ENCODE results near the gene ZNF629. TPM values are rescaled to one million over a fixed set of nuclear protein-coding genes. Genes with fewer than 3 reads are reported as not detected.
A peak's percentile ranks its signal among the peaks of the same experiment; 100 is the strongest.

The ZNF629 gene
- total and polyA plus RNA-seq, 3 donors from 2014 or later = 11.2 to 21.9 (median 19.4) TPM

DNA sequence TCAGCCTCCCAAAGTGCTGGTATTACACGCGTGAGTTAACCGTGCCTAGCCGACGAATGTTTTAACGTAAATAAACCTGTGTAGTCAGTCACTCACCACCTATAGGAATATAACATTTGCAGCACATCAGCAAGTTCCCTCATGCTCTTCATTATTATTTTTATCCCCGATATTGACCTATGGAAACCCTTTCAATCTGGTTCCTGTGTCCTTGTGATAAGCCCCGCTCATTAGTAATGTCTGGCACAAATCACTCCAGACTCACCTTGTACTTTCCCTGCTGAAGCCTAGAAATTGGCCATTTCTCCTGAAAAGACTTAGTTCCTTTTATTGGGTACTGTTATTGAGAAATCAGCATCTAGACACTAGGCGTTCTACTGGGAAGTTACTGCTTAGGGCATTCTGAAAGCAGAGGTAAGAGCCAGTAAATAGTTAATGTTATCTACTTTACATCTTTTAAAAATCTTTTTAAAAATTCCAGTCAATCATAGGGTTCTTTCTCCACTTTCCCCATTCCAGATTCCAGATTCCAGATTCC is 40.3 kb downstream of the ZNF629 start:
- intact Hi-C loops (cut with DNase I; ENCODE audit: low total_unique reads) = no loop called here
- Histone ChIP-seq H3K4me3 (no peak overlapping the region), H3K27ac (no peak overlapping the region), H3K9me3 (no peaks in the 10 kb centered on the region), H3K27me3 (no peaks in the 10 kb centered on the region), H3K36me3 (ENCODE audit: low read depth, missing control alignments) (no peaks in the 10 kb centered on the region), H3K4me1 (peaks cover 5% of the 10 kb centered on the region)
- 88 to 91% methylated on average over 9 of the region's 9 CpGs for WGBS, 2 donors
- TF ChIP-seq POLR2A (IDR thresholded peaks at IDR 0.05) = no peak
- no peak for TF ChIP-seq CTCF (IDR thresholded peaks at IDR 0.05)
- DNase-seq = no peak

- 80 to 88% methylated on average over 2 of the region's 2 CpGs for WGBS, 2 donors
- Histone ChIP-seq H3K4me1 (peaks cover 17% of the 10 kb centered on the region), H3K27me3 (no peaks in the 10 kb centered on the region), H3K27ac (no peak overlapping the region), H3K9me3 (no peaks in the 10 kb centered on the region), H3K36me3 (ENCODE audit: low read depth, missing control alignments) (no peaks in the 10 kb centered on the region), H3K4me3 (no peak overlapping the region)
- DNase-seq = no peak
- TF ChIP-seq CTCF (IDR thresholded peaks at IDR 0.05) = no peak
- no peak for TF ChIP-seq POLR2A (IDR thresholded peaks at IDR 0.05)
- intact Hi-C loops (cut with DNase I; ENCODE audit: low total_unique reads) = no loop called here
Observed at GRCh38 chr16:30745082-30745481, 41.9 kb downstream of the ZNF629 start.

DNA sequence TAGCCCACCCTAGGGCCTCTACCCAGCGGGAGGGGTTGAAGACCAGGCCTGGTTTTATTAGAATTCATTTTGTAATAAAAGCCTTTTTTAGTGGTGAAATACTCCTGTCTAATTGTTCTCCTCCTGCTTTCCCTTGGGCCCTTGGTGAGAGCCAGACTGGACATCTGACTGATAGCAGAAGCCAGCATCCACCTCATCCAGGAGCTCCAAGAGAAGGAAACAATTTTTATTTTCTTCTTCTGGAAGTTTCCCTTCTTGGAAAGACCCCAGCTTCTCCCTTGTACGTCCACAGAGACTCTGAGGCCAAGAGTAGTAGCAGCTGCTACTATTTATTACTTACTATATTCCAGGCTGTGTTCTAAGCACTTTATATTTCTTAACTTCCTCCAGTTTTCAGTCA is 42.8 kb downstream of the ZNF629 start:
- no peaks in the 10 kb centered on the region for H3K36me3 ChIP-seq (ENCODE audit: low read depth, missing control alignments)
- H3K27me3 ChIP-seq = no peaks in the 10 kb centered on the region
- intact Hi-C loops (cut with DNase I; ENCODE audit: low total_unique reads) = no loop called here
- no peak overlapping the region for H3K4me3 ChIP-seq
- WGBS, 2 donors = 78 to 83% methylated on average over 2 of the region's 2 CpGs
- peak; percentile 51 for DNase-seq
- no peaks in the 10 kb centered on the region for H3K9me3 ChIP-seq
- peaks cover 18% of the 10 kb centered on the region for H3K4me1 ChIP-seq
- TF ChIP-seq POLR2A (IDR thresholded peaks at IDR 0.05) (no peak), CTCF (IDR thresholded peaks at IDR 0.05) (no peak)
- peak overlapping the region in 1 of 2 donors; percentile 56 for H3K27ac ChIP-seq

GRCh38 chr16:30743716-30744115 is 43.3 kb downstream of the ZNF629 start:
- DNase-seq = no peak
- Histone ChIP-seq H3K27me3 (no peaks in the 10 kb centered on the region), H3K27ac (peak overlapping the region in 1 of 2 donors; percentile 56), H3K4me3 (no peak overlapping the region), H3K9me3 (no peaks in the 10 kb centered on the region), H3K4me1 (peaks cover 18% of the 10 kb centered on the region), H3K36me3 (ENCODE audit: low read depth, missing control alignments) (no peaks in the 10 kb centered on the region)
- no peak for TF ChIP-seq POLR2A (IDR thresholded peaks at IDR 0.05)
- TF ChIP-seq CTCF (IDR thresholded peaks at IDR 0.05) = no peak
- intact Hi-C loops (cut with DNase I; ENCODE audit: low total_unique reads) = no loop called here
- WGBS, 2 donors = 88 to 91% methylated on average over 11 of the region's 11 CpGs

DNA sequence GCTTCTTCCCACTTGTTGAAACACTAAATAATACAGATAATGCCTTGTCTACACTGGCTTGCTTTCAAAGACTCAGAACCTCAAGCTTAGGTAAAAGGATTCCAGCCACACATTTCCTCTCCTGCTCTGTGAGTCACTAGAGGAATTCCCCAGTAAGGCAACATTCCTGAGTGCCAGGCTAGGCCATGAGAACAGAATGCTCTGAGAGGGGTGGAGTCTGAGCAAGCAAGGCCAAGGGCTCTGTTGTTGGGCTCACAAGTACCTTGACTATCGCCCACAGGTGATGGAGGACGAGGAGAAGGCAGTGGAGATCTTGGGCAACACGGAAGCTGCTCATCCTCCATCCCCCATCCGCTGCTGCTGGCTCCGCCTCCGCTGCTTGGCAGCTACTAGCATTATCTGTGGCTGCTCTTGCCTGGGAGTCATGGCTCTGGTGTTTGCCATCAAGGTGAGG is 45.5 kb downstream of the ZNF629 start:
- intact Hi-C loops (cut with DNase I; ENCODE audit: low total_unique reads) = no loop called here
- WGBS, 2 donors = 87% methylated on average over 6 of the region's 6 CpGs; no CpG with 5 or more reads in 1 of the 2 donors
- no peak for TF ChIP-seq CTCF (IDR thresholded peaks at IDR 0.05)
- no peak for TF ChIP-seq POLR2A (IDR thresholded peaks at IDR 0.05)
- Histone ChIP-seq H3K27me3 (no peaks in the 10 kb centered on the region), H3K4me1 (peaks cover 12% of the 10 kb centered on the region), H3K36me3 (ENCODE audit: low read depth, missing control alignments) (peaks cover 4% of the 10 kb centered on the region), H3K9me3 (no peaks in the 10 kb centered on the region), H3K4me3 (no peak overlapping the region), H3K27ac (peak overlapping the region in 1 of 2 donors; percentile 42)
- DNase-seq = no peak
